Liver (tissue), 3 donors: ENCODE results near the gene ZNF414.

ENCODE experiments used
- EGR1 ChIP-seq, 2 donors: IDR thresholded peaks; 2 replicates each; pipeline ENCODE4 v1.6.1; 2016 to 2018; ENCODE audit warnings: antibody characterized with exemption in 2 of 2, low read depth in 2 of 2
- SP1 ChIP-seq: IDR thresholded peaks from 2 replicates; pipeline ENCODE4 v1.6.1; 2018; ENCODE audit warnings: antibody characterized with exemption, mild to moderate bottlenecking
- TAF1 ChIP-seq: conservative IDR thresholded peaks from 2 replicates; pipeline ENCODE4 v1.6.1; 2016; ENCODE audit warnings: antibody characterized with exemption, mild to moderate bottlenecking
- TF ChIP-seq, protein P1 (sequence below): fragments of 150-350 bp; IDR thresholded peaks from 2 replicates; pipeline ENCODE4 v1.5.1; 2017; ENCODE audit warnings: improper control_type of control experiment, low read depth, low read length; ENCODE audit not compliant: missing input control
- TF ChIP-seq, protein P2 (sequence below): IDR thresholded peaks from 2 replicates; pipeline ENCODE4 v1.6.1; 2016; ENCODE audit warnings: antibody characterized with exemption, mild to moderate bottlenecking
- TF ChIP-seq, protein P3 (sequence below): IDR thresholded peaks from 2 replicates; pipeline ENCODE4 v1.6.1; 2016; ENCODE audit warnings: antibody characterized with exemption
- donor health status: healthy.
- donor health status: healthy.

DNA sequence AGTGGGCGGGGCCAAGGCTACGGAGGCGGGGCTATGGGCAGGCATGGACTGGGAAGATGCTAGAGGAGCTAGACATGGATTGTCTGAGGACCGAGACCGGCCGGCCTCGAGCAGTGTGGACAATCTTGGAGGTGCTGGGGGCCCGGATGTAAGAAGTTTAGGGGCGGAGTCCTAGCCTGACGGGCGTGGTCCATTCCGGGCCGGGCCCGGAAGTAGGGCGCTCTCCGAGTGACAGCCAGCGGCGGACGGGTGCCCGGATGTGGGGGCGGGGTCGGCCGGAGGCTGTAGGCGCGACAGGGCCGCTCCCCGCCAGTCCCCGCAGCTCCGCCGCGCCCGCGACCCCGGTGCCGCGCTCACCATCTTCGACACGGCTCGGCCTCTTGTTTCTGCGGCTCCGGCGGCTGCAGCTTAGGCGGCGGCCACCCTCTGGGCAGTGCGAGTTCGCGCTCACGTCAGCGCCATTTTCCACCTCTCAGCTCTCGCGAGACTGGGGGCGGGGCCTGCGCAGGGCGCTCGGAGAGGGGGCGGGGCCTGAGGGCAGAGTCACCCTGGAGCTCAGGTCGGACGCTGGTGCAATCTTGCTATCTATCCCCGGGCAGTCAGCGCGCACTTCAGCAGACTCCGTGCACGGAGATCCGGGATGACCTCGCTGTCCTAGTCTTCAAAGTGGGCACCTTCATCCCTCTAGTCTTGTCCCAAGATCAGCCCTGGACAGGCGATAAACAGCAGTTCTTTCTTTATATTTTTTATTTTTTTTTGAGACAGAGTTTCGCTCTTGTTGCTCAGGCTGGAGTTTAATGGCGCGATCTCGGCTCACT is at the start of gene ZNF414:
- TF ChIP-seq, protein P1, sequence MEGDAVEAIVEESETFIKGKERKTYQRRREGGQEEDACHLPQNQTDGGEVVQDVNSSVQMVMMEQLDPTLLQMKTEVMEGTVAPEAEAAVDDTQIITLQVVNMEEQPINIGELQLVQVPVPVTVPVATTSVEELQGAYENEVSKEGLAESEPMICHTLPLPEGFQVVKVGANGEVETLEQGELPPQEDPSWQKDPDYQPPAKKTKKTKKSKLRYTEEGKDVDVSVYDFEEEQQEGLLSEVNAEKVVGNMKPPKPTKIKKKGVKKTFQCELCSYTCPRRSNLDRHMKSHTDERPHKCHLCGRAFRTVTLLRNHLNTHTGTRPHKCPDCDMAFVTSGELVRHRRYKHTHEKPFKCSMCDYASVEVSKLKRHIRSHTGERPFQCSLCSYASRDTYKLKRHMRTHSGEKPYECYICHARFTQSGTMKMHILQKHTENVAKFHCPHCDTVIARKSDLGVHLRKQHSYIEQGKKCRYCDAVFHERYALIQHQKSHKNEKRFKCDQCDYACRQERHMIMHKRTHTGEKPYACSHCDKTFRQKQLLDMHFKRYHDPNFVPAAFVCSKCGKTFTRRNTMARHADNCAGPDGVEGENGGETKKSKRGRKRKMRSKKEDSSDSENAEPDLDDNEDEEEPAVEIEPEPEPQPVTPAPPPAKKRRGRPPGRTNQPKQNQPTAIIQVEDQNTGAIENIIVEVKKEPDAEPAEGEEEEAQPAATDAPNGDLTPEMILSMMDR = no peak
- TF ChIP-seq TAF1 (peak; percentile 85), EGR1 (IDR thresholded peaks at IDR 0.05; ENCODE audit: low read depth in 2 of 2) (no peak), SP1 (peak; percentile 34)
- TF ChIP-seq, protein P2, sequence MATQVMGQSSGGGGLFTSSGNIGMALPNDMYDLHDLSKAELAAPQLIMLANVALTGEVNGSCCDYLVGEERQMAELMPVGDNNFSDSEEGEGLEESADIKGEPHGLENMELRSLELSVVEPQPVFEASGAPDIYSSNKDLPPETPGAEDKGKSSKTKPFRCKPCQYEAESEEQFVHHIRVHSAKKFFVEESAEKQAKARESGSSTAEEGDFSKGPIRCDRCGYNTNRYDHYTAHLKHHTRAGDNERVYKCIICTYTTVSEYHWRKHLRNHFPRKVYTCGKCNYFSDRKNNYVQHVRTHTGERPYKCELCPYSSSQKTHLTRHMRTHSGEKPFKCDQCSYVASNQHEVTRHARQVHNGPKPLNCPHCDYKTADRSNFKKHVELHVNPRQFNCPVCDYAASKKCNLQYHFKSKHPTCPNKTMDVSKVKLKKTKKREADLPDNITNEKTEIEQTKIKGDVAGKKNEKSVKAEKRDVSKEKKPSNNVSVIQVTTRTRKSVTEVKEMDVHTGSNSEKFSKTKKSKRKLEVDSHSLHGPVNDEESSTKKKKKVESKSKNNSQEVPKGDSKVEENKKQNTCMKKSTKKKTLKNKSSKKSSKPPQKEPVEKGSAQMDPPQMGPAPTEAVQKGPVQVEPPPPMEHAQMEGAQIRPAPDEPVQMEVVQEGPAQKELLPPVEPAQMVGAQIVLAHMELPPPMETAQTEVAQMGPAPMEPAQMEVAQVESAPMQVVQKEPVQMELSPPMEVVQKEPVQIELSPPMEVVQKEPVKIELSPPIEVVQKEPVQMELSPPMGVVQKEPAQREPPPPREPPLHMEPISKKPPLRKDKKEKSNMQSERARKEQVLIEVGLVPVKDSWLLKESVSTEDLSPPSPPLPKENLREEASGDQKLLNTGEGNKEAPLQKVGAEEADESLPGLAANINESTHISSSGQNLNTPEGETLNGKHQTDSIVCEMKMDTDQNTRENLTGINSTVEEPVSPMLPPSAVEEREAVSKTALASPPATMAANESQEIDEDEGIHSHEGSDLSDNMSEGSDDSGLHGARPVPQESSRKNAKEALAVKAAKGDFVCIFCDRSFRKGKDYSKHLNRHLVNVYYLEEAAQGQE = peak; percentile 82
- TF ChIP-seq, protein P3, sequence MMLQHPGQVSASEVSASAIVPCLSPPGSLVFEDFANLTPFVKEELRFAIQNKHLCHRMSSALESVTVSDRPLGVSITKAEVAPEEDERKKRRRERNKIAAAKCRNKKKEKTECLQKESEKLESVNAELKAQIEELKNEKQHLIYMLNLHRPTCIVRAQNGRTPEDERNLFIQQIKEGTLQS = no peak
